GM23248 (cell line): ENCODE measurements around the gene MICAL2. TPM values are rescaled to one million over a fixed set of nuclear protein-coding genes. Genes with fewer than 3 reads are reported as not detected.

Source experiments
- DNase-seq: peaks from one replicate; pipeline ENCODE4 v3.0.0-alpha.2; 2015
- H2AFZ ChIP-seq: fragments of 200-600 bp; sonication (generic); 2 replicates; pipeline ENCODE4 v1.6.1; 2016; ENCODE audit warnings: antibody characterized with exemption
- H3F3A ChIP-seq: fragments of 200-600 bp; sonication (generic); 2 replicates; pipeline ENCODE4 v1.6.1; 2016; ENCODE audit warnings: mild to moderate bottlenecking, antibody characterized with exemption, mixed run types; ENCODE audit not compliant: insufficient read depth
- H3K27ac ChIP-seq: fragments of 200-600 bp; sonication (generic); 2 replicates; pipeline ENCODE4 v1.5.1; 2016; ENCODE audit warnings: mild to moderate bottlenecking
- H3K27me3 ChIP-seq: fragments of 200-600 bp; sonication (generic); replicated peaks from 2 replicates; pipeline ENCODE4 v1.6.1; 2016; ENCODE audit warnings: mild to moderate bottlenecking; ENCODE audit not compliant: insufficient read depth
- H3K36me3 ChIP-seq: fragments of 200-600 bp; sonication (generic); 2 replicates; pipeline ENCODE4 v1.6.1; 2016; ENCODE audit warnings: low read depth, mild to moderate bottlenecking
- H3K4me1 ChIP-seq: fragments of 200-600 bp; sonication (generic); 2 replicates; pipeline ENCODE4 v1.6.1; 2016; ENCODE audit warnings: mild to moderate bottlenecking; ENCODE audit not compliant: insufficient read depth
- H3K4me2 ChIP-seq: fragments of 200-600 bp; sonication (generic); one replicate; pipeline ENCODE4 v1.6.1; 2016; ENCODE audit warnings: mild to moderate bottlenecking; ENCODE audit not compliant: unreplicated experiment
- H3K4me3 ChIP-seq: fragments of 200-600 bp; sonication (generic); 2 replicates; pipeline ENCODE4 v1.5.1; 2016; ENCODE audit warnings: mild to moderate bottlenecking
- H3K79me2 ChIP-seq: fragments of 200-600 bp; sonication (generic); 2 replicates; pipeline ENCODE4 v1.6.1; 2016; ENCODE audit warnings: mild to moderate bottlenecking; ENCODE audit not compliant: insufficient read depth
- H3K9ac ChIP-seq: fragments of 200-600 bp; sonication (generic); 2 replicates; pipeline ENCODE4 v1.6.1; 2016; ENCODE audit warnings: mild to moderate bottlenecking
- H3K9me2 ChIP-seq: fragments of 200-600 bp; sonication (generic); 2 replicates; pipeline ENCODE4 v1.6.1; 2016; ENCODE audit warnings: mixed run types, mild to moderate bottlenecking, moderate library complexity; ENCODE audit not compliant: insufficient read depth
- H3K9me3 ChIP-seq: fragments of 200-600 bp; sonication (generic); one replicate; pipeline ENCODE4 v1.6.1; 2017; ENCODE audit warnings: low read depth
- H4K20me1 ChIP-seq: fragments of 200-600 bp; sonication (generic); 2 replicates; pipeline ENCODE4 v1.6.0; 2016; ENCODE audit not compliant: insufficient read depth
- EZH2 ChIP-seq: fragments of 200-600 bp; sonication (generic); IDR thresholded peaks from 2 replicates; pipeline ENCODE4 v1.6.1; 2018; ENCODE audit warnings: antibody characterized with exemption, mild to moderate bottlenecking; ENCODE audit not compliant: insufficient read depth, poor library complexity, severe bottlenecking
- EZH2phosphoT487 ChIP-seq: fragments of 200-600 bp; sonication (generic); IDR thresholded peaks from 2 replicates; pipeline ENCODE4 v1.6.1; 2018; ENCODE audit warnings: antibody characterized with exemption, moderate library complexity, mild to moderate bottlenecking, low read depth; ENCODE audit not compliant: insufficient read depth
- WGBS, 2 experiments: methylation state at CpG; one replicate each; pipeline ENCODE4 v1.1.6; 2015 to 2017; ENCODE audit warnings: low lambda C conversion rate in 2 of 2, low coverage in 1 of 2; ENCODE audit errors: missing lambda C conversion rate in 2 of 2; 5-methylcytosine and 5-hydroxymethylcytosine counted together
- in situ Hi-C: fragments of 300-500 bp; cut with MboI; formaldehyde crosslinking; loops from 2 replicates; pipeline ENCODE4 v1.15.0; 2020
- polyA plus RNA-seq: library from polyadenylated mRNA; unstranded; fragments of >200 nt; fragmentation: Nextera tagmentation; extraction: Ambion mirVana; gene quantifications from 2 replicates; pipeline ENCODE4 v1.2.1, GENCODE V29; 2016
- total RNA-seq: library from RNA; depleted of rRNA; stranded (reverse); fragments of >200 nt; shearing (Covaris generic); gene quantifications from 2 replicates; pipeline ENCODE4 v1.2.3, GENCODE V29; 2014

MICAL2 gene
- total and polyA plus RNA-seq, 2 experiments from 2014 or later: 83.3 to 158 TPM

GRCh38 chr11:12188548-12189317 is 78.3 kb downstream of the MICAL2 start:
- Histone ChIP-seq H3K9me3 (no peaks in the 10 kb centered on the region), H3K36me3 (peaks cover 4% of the 10 kb centered on the region), H3K27me3 (no peaks in the 10 kb centered on the region), H3F3A (peaks cover 21% of the 10 kb centered on the region), H3K9ac (no peak overlapping the region), H3K4me2 (no peak overlapping the region), H3K79me2 (peaks cover 85% of the 10 kb centered on the region), H3K27ac (no peak overlapping the region), H2AFZ (no peak overlapping the region), H3K4me3 (no peak overlapping the region), H3K9me2 (no peaks in the 10 kb centered on the region), H4K20me1 (no peaks in the 10 kb centered on the region), H3K4me1 (peaks cover 10% of the 10 kb centered on the region)
- no peak for DNase-seq
- in situ Hi-C loops: no loop called here
- WGBS, 2 experiments: 97 to 100% methylated on average over 3 of the region's 3 CpGs
- no peak for TF ChIP-seq EZH2
- no peak for TF ChIP-seq EZH2phosphoT487

- Histone ChIP-seq H3K36me3 (peaks cover 6% of the 10 kb centered on the region), H3K4me1 (peaks cover 5% of the 10 kb centered on the region), H3K79me2 (peaks cover 93% of the 10 kb centered on the region), H3F3A (peaks cover 12% of the 10 kb centered on the region), H3K27me3 (no peaks in the 10 kb centered on the region), H3K4me3 (no peak overlapping the region), H3K9me2 (no peaks in the 10 kb centered on the region), H4K20me1 (no peaks in the 10 kb centered on the region), H3K4me2 (no peak overlapping the region), H3K9me3 (no peaks in the 10 kb centered on the region), H3K27ac (no peak overlapping the region), H2AFZ (no peak overlapping the region), H3K9ac (no peak overlapping the region)
- no peak for DNase-seq
- TF ChIP-seq EZH2phosphoT487 (no peak), EZH2 (no peak)
- in situ Hi-C loops: no loop called here
- WGBS, 2 experiments: 89 to 94% methylated on average over 8 of the region's 8 CpGs
These were observed 79.3 kb downstream of the MICAL2 start for GRCh38 chr11:12189543-12190235.

- no peak overlapping the region for H3K9ac ChIP-seq
- peaks cover 6% of the 10 kb centered on the region for H3K36me3 ChIP-seq
- DNase-seq: no peak
- TF ChIP-seq EZH2 (no peak), EZH2phosphoT487 (no peak)
- H3K79me2 ChIP-seq: peaks cover 97% of the 10 kb centered on the region
- no peak overlapping the region for H3K27ac ChIP-seq
- 0 out of 2 replicates have a peak, but pooled peaks cover 4% of the 10 kb centered on the region for H3K4me1 ChIP-seq
- H3K9me2 ChIP-seq: no peaks in the 10 kb centered on the region
- H3K9me3 ChIP-seq: no peaks in the 10 kb centered on the region
- H3K4me3 ChIP-seq: no peak overlapping the region
- no peaks in the 10 kb centered on the region for H4K20me1 ChIP-seq
- peaks cover 7% of the 10 kb centered on the region for H3F3A ChIP-seq
- no peak overlapping the region for H3K4me2 ChIP-seq
- H3K27me3 ChIP-seq: no peaks in the 10 kb centered on the region
- no peak overlapping the region for H2AFZ ChIP-seq
- in situ Hi-C loops: no loop called here
These were observed 80.1 kb downstream of the MICAL2 start for GRCh38 chr11:12190511-12190910.

- no peak for DNase-seq
- H3K4me2 ChIP-seq: no peak overlapping the region
- H3K4me1 ChIP-seq: 0 out of 2 replicates have a peak, but pooled peaks cover 11% of the 10 kb centered on the region
- peaks cover 6% of the 10 kb centered on the region for H3K36me3 ChIP-seq
- no peak overlapping the region for H3K27ac ChIP-seq
- no peak overlapping the region for H2AFZ ChIP-seq
- H3F3A ChIP-seq: no peaks in the 10 kb centered on the region
- TF ChIP-seq EZH2phosphoT487: no peak
- TF ChIP-seq EZH2: no peak
- WGBS, 2 experiments: 98 to 99% methylated on average over 8 of the region's 8 CpGs
- H3K9me3 ChIP-seq: no peaks in the 10 kb centered on the region
- H3K9ac ChIP-seq: no peak overlapping the region
- H3K79me2 ChIP-seq: peaks cover 96% of the 10 kb centered on the region
- no peaks in the 10 kb centered on the region for H4K20me1 ChIP-seq
- in situ Hi-C loops: no loop called here
- no peak overlapping the region for H3K4me3 ChIP-seq
- H3K27me3 ChIP-seq: no peaks in the 10 kb centered on the region
- H3K9me2 ChIP-seq: no peaks in the 10 kb centered on the region
These were observed 82.6 kb downstream of the MICAL2 start for GRCh38 chr11:12192794-12193514.
